Activated CD4-positive, alpha-beta T cell treated with anti-CD3 and anti-CD28 coated beads, Interleukin-2, amount 10 ng/mL, durations not matched to agents 24 days and 14 days (primary cell): Measurements from ENCODE around the gene ALG10. TPM values are rescaled to one million over a fixed set of nuclear protein-coding genes. Genes with fewer than 3 reads are reported as not detected.
"Not testable (repeated sequence)": the region's sequence is repeated elsewhere in the genome, so short reads cannot be mapped to it uniquely, and the experiment has no call there.

Experiments
- DNase-seq: peaks from one replicate; pipeline ENCODE4 v3.0.0; 2022
- H3K27ac Mint-ChIP-seq: one replicate; pipeline ENCODE4 v1.8.0; 2022; ENCODE audit warnings: mild to moderate bottlenecking, mixed read lengths
- H3K27me3 Mint-ChIP-seq: one replicate; pipeline ENCODE4 v1.8.0; 2022; ENCODE audit warnings: mixed read lengths
- H3K36me3 Mint-ChIP-seq: one replicate; pipeline ENCODE4 v1.8.0; 2022; ENCODE audit warnings: low read depth, mild to moderate bottlenecking, mixed read lengths
- H3K4me1 Mint-ChIP-seq: one replicate; pipeline ENCODE4 v1.8.0; 2021; ENCODE audit warnings: mixed read lengths
- H3K4me3 Mint-ChIP-seq: one replicate; pipeline ENCODE4 v1.8.0; 2022; ENCODE audit warnings: mild to moderate bottlenecking, moderate library complexity, mixed read lengths
- H3K9me3 Mint-ChIP-seq: one replicate; pipeline ENCODE4 v1.8.0; 2021; ENCODE audit warnings: mixed read lengths
- intact Hi-C: fragments of 100-400 bp; cut with micrococcal nuclease; formaldehyde crosslinking; loops from one replicate; pipeline ENCODE4 v1.15.1; 2023
- total RNA-seq: library from RNA; stranded (reverse); gene quantifications from 2 replicates; pipeline ENCODE4 v1.2.3, GENCODE V29; 2022

ALG10 gene
- 23.8 and 24.1 TPM in 2 replicates for total RNA-seq

DNA sequence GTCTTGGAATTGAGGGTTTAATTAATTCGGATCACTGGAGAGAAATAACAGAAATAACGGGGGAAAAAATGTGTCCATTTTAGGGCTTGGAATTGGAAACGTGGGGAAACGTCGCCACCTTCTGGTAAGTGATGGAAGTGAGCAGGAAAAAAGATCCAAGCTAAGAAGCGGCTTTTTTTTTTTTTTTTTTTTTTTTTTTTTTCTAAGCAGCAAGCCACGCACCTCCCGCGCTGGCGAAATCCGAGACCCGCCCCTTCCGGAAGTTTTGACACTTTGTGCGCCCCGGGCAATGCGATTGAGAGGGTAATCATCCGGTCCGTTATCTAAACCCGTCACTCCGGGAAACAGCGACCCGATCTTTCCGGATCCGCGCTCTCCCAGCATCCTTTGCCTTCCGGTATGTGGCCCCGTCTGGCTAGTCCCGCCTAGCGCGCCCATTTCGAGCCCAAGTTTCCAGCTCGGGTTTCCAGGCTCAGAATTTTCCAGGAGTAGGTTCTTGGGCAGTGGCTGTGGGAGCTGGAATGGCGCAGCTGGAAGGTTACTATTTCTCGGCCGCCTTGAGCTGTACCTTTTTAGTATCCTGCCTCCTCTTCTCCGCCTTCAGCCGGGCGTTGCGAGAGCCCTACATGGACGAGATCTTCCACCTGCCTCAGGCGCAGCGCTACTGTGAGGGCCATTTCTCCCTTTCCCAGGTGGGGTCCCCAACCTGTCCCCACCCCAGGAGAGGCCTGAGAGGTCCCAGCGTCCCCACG is at the start of gene ALG10:
Gene ALG10 (plus strand): TSS at position 418 of the 752 bp plus-strand sequence. CDS start 104 bp downstream, at position 522.
- peak; percentile 99 for DNase-seq
- no peaks in the 10 kb centered on the region for H3K27me3 Mint-ChIP-seq
- peaks cover 17% of the 10 kb centered on the region for H3K4me1 Mint-ChIP-seq
- H3K9me3 Mint-ChIP-seq = no peaks in the 10 kb centered on the region
- H3K36me3 Mint-ChIP-seq = peaks cover 6% of the 10 kb centered on the region
- intact Hi-C loops = loop anchor here (1.0 to 5.0 kb wide), 5 partner anchors 195 to 1655 kb away; partner anchors contain the start of genes DNM1L and YARS2
- H3K27ac Mint-ChIP-seq = peak within 1 kb of the TSS; percentile 98
- H3K4me3 Mint-ChIP-seq = peak within 1 kb of the TSS; percentile 95

- H3K4me1 Mint-ChIP-seq, H3K27me3 Mint-ChIP-seq, H3K4me3 Mint-ChIP-seq, intact Hi-C loops, H3K9me3 Mint-ChIP-seq, H3K27ac Mint-ChIP-seq, DNase-seq, H3K36me3 Mint-ChIP-seq: not testable (repeated sequence)
These were observed 49.4 kb upstream of the ALG10 start for GRCh38 chr12:33972884-33973283.

- intact Hi-C loops = no loop called here
- H3K9me3 Mint-ChIP-seq = peaks cover 3% of the 10 kb centered on the region
- DNase-seq = no peak
These were observed 44.4 kb upstream of the ALG10 start for GRCh38 chr12:33977887-33978286.

DNA sequence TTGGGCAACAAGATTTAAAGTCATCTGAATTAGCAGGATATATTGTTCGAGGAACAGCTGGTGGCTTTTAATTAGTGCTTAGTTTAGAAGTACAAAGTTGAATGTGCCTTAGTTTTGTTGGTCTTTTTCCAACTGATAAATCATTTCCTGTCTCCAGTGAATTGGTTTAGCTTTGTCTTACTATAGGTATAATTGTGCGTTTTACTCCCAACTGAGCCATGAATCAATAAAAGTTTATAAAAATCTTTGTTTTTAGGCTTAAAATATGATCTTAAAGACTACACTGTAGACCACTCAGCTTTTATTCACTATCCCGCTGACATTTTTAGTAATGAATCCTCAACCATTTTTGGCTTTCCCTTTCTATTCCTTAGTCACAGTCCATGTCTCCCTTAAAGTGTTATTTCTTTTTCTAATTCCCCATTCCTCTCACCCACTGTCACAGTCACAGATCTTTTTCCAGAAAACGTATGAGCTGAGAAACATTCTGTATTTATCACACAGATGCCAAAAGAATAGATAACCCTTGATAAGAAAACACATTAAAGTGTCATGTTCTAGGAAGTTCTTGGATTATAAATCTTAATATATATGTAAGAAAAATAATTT is 34.0 kb upstream of the ALG10 start:
- Mint-ChIP-seq H3K27me3 (no peaks in the 10 kb centered on the region), H3K27ac (no peak overlapping the region), H3K4me1 (no peaks in the 10 kb centered on the region), H3K36me3 (no peaks in the 10 kb centered on the region), H3K4me3 (no peak overlapping the region), H3K9me3 (no peaks in the 10 kb centered on the region)
- no peak for DNase-seq
- intact Hi-C loops = no loop called here

More at GRCh38 chr12:33977887-33978286, 44.4 kb upstream of the ALG10 start:
- H3K4me3 Mint-ChIP-seq = no peak overlapping the region
- no peaks in the 10 kb centered on the region for H3K36me3 Mint-ChIP-seq
- H3K27ac Mint-ChIP-seq = no peak overlapping the region
- H3K27me3 Mint-ChIP-seq = no peaks in the 10 kb centered on the region
- no peaks in the 10 kb centered on the region for H3K4me1 Mint-ChIP-seq

GRCh38 chr12:33988913-33989312 is 33.4 kb upstream of the ALG10 start:
- H3K27me3 Mint-ChIP-seq = no peaks in the 10 kb centered on the region
- no peaks in the 10 kb centered on the region for H3K36me3 Mint-ChIP-seq
- no peaks in the 10 kb centered on the region for H3K4me1 Mint-ChIP-seq
- no peak overlapping the region for H3K4me3 Mint-ChIP-seq
- H3K27ac Mint-ChIP-seq = no peak overlapping the region
- intact Hi-C loops = no loop called here
- DNase-seq = no peak
- no peaks in the 10 kb centered on the region for H3K9me3 Mint-ChIP-seq

DNA sequence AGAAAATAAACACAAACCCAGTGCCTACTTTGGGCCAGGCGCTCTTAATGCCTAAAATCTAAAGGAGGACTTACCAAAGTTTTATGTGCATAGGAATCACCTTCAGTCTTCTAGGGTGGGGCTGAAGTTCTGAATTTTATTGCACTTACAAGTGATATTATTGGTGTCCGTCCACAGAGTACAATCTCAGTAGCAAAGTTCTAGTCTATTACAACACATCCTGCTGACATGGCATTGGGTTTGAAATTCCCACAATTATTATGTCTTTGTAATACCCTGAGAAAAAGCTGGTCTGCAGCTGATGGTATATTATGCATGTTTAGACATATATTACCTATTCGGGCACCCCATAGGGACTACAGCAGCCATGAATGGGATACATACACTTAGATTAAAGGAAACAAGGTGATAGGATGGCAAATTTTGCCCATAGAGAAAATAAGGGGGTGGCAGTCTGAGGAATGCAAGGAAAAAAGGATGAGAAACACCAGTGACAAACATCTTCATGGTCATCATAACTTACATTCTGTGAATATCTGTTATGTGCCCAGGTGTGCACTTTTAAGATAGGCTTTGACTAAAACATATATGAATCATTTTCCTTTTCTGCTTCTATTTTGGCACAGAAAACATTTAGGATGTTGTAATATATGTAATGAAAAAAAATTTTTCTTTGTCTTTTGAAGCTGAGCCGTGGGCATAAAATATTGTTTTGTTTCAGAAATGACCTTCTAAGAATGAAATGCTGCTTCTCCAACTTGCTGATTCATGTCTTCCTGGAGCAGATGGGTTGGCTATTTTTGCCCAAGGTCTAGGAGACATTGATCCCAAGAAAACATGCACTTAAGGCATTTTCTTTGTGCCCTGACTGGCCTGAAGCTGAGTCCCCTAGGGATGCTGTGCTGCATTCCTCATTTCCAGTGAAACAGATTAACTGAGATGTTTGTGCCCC is 27.2 kb upstream of the ALG10 start:
- H3K27me3 Mint-ChIP-seq = no peaks in the 10 kb centered on the region
- no peaks in the 10 kb centered on the region for H3K4me1 Mint-ChIP-seq
- H3K27ac Mint-ChIP-seq = no peak overlapping the region
- no peak for DNase-seq
- no peaks in the 10 kb centered on the region for H3K9me3 Mint-ChIP-seq
- no peaks in the 10 kb centered on the region for H3K36me3 Mint-ChIP-seq
- no peak overlapping the region for H3K4me3 Mint-ChIP-seq
- intact Hi-C loops = no loop called here

GRCh38 chr12:34008835-34009234 is 13.5 kb upstream of the ALG10 start:
- intact Hi-C loops, H3K36me3 Mint-ChIP-seq, H3K4me1 Mint-ChIP-seq, H3K27ac Mint-ChIP-seq, DNase-seq, H3K9me3 Mint-ChIP-seq, H3K4me3 Mint-ChIP-seq, H3K27me3 Mint-ChIP-seq: not testable (repeated sequence)

DNA sequence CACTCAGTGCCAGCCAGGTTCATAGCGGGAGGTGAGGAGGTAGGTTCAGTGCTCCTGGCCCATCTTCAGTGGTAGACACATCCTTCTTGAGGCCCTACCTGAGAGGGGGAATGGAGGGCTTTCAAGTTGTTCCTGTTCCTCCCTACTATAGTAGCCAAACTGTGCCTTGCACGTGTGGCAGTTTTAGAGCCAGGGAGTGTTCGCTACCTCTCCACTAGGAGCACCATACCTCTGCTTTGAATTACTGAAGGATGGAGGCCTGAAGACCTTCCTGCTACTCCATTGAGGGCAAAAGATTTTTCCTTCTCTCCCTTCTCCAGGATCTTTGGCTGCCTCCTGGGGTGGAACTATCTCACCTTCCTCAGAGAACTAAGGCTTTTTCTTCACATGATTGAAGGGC is 5.9 kb upstream of the ALG10 start:
- no peak for DNase-seq
- Mint-ChIP-seq H3K36me3 (no peaks in the 10 kb centered on the region), H3K27ac (no peak overlapping the region)

GRCh38 chr12:34021071-34021470 is 1.2 kb upstream of the ALG10 start:
- Mint-ChIP-seq H3K4me3 (no peak overlapping the region), H3K27ac (no peak overlapping the region)
- no peak for DNase-seq

More for the DNA sequence above, 5.9 kb upstream of the ALG10 start:
- intact Hi-C loops = no loop called here
- Mint-ChIP-seq H3K4me1 (peaks cover 2% of the 10 kb centered on the region), H3K4me3 (no peak overlapping the region), H3K9me3 (no peaks in the 10 kb centered on the region), H3K27me3 (peaks cover 1% of the 10 kb centered on the region)

DNA sequence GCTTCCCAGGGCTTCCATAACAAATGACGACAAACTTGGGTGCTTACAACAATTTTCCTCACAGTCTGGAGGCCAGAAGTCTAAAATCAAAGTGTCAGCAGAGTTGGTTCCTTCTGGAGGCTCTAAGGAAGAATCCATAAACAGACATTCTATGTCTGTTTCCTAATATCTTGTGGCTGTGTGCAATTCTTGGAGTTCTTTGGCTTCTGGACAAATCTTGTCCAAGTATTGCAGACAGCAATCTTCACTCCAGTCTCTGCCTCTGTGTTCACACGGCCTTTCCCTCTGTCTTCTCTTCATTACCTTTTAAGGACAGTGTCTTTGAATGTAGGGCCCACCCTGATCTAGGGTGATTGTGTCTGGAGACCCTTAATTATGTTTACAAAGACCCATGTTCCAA is 5.4 kb downstream of the ALG10 start:
- peaks cover 12% of the 10 kb centered on the region for H3K4me1 Mint-ChIP-seq
- H3K36me3 Mint-ChIP-seq, H3K27ac Mint-ChIP-seq, intact Hi-C loops, H3K27me3 Mint-ChIP-seq, H3K4me3 Mint-ChIP-seq, DNase-seq, H3K9me3 Mint-ChIP-seq: not testable (repeated sequence)

More at GRCh38 chr12:34021071-34021470, 1.2 kb upstream of the ALG10 start:
- H3K9me3 Mint-ChIP-seq = no peaks in the 10 kb centered on the region
- H3K4me1 Mint-ChIP-seq = peaks cover 17% of the 10 kb centered on the region
- no peaks in the 10 kb centered on the region for H3K27me3 Mint-ChIP-seq
- H3K36me3 Mint-ChIP-seq = peaks cover 4% of the 10 kb centered on the region
- intact Hi-C loops = loop anchor here (5.0 kb wide), 2 partner anchors 196 to 1654 kb away; no protein-coding TSS in a partner anchor

DNA sequence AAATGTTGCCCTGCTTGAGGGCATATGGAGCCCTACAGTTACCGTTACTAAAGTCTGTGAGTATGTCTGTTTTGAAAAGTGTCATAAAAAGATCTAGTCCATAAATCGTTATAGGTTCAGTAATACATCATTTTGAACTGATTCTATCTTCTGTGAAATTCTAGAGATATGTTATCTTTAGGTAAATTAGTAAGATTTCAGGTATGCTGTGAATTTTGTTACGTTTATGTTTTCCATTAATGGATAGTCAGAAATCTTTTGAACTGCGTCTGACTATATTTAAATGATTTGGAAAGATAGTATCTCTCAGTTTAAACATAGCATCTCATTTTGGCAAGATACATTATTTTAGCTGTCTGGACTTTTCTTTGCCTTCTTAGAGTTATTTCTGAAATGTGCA is 8.3 kb downstream of the ALG10 start:
- Mint-ChIP-seq H3K27ac (no peak overlapping the region), H3K9me3 (no peaks in the 10 kb centered on the region), H3K36me3 (peaks cover 4% of the 10 kb centered on the region), H3K4me3 (no peak overlapping the region), H3K4me1 (no peaks in the 10 kb centered on the region), H3K27me3 (no peaks in the 10 kb centered on the region)
- intact Hi-C loops = no loop called here
- no peak for DNase-seq

DNA sequence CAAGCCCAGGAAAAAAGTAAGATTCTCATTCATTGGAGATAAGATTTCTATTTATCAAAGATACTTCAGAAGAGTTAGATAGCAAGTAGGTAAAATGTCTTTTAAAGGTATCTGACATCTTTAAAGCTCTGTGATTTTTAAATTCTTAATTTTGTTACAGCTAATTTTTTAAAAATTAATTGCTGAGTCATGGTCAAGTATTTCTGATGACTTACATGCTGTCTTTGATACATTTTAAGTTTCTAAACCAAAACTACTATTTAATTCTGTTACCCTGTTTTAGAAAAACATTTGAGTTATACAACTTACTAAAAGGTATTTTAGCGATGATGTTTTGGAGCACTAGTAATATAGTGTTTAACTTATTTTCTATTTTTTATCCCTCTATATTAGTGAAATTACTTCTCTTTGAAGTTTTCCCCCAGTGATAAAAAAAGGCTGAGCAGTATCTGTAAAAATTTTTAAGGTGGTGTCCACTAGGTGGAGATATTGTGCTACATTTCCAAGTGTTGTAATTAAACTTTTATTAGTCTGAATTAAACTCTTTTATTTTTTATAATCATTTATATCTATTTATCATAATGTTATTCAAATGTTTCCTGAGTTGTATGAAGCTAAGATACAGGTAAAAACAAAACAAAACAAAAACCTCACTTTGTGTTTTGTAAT is 11.5 kb downstream of the ALG10 start:
- Mint-ChIP-seq H3K9me3 (no peaks in the 10 kb centered on the region), H3K27ac (no peak overlapping the region), H3K27me3 (no peaks in the 10 kb centered on the region), H3K4me3 (no peak overlapping the region), H3K36me3 (no peaks in the 10 kb centered on the region), H3K4me1 (no peaks in the 10 kb centered on the region)
- no peak for DNase-seq
- intact Hi-C loops = no loop called here

DNA sequence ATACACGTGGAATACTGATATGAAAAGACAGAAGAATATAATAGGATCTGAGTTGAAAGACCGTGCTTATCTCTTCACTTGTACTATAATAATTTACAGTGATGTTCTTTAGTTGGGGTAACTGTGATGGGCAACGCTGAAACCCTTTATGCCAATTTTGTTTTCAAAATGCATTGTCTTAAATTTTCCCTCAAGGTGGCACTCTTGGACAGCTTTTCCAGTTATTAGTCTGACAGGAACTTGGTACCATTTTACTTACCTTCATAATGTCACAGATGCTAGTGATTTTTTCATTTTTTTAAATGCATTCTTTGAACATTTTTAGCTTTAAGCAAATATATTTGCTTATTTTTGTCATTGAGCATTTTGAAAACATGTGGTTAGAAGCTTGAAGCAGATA is 16.1 kb downstream of the ALG10 start:
- intact Hi-C loops, DNase-seq, H3K27me3 Mint-ChIP-seq, H3K36me3 Mint-ChIP-seq, H3K4me3 Mint-ChIP-seq, H3K27ac Mint-ChIP-seq, H3K4me1 Mint-ChIP-seq, H3K9me3 Mint-ChIP-seq: not testable (repeated sequence)
